Measurements from ENCODE around the gene ACVRL1. TPM values are rescaled to one million over a fixed set of nuclear protein-coding genes. Genes with fewer than 3 reads are reported as not detected.

Gene ACVRL1
- total RNA-seq (47.9 TPM), polyA plus RNA-seq (71.7 TPM)

- 6% methylated on average over 74 of the region's 74 CpGs for WGBS
- Histone ChIP-seq H3K4me1 (ENCODE audit: insufficient read depth) (no peaks in the 10 kb centered on the region), H3K4me3 (ENCODE audit: low read depth, low read length) (peak within 1 kb of the TSS; percentile 63), H3K27ac (ENCODE audit: low read depth) (peak within 1 kb of the TSS; percentile 87), H3K36me3 (ENCODE audit: insufficient read depth) (no peaks in the 10 kb centered on the region)
- no peak for DNase-seq (ENCODE audit: extremely low spot score)
Measured at GRCh38 chr12:51907083-51907855, at the start of gene ACVRL1. Gene ACVRL1 (plus strand): TSS chr12:51907504. CDS start chr12:51912475, 4,971 bp downstream.

GRCh38 chr12:51860986-51861385 lies 46.3 kb upstream of the ACVRL1 start:
- Histone ChIP-seq H3K4me3 (ENCODE audit: low read depth, low read length) (no peak overlapping the region), H3K4me1 (ENCODE audit: insufficient read depth) (no peaks in the 10 kb centered on the region), H3K27ac (ENCODE audit: low read depth) (no peak overlapping the region), H3K36me3 (ENCODE audit: insufficient read depth) (no peaks in the 10 kb centered on the region)
- WGBS, result 89% methylated on average over 3 of the region's 3 CpGs
- no peak for DNase-seq (ENCODE audit: extremely low spot score)

GRCh38 chr12:51862947-51863346 lies 44.4 kb upstream of the ACVRL1 start:
- no peaks in the 10 kb centered on the region for H3K4me1 ChIP-seq (ENCODE audit: insufficient read depth)
- no peak overlapping the region for H3K27ac ChIP-seq (ENCODE audit: low read depth)
- WGBS, result 89% methylated on average over 4 of the region's 4 CpGs
- H3K4me3 ChIP-seq (ENCODE audit: low read depth, low read length), result no peak overlapping the region
- no peaks in the 10 kb centered on the region for H3K36me3 ChIP-seq (ENCODE audit: insufficient read depth)
- no peak for DNase-seq (ENCODE audit: extremely low spot score)

- H3K36me3 ChIP-seq (ENCODE audit: insufficient read depth), result no peaks in the 10 kb centered on the region
- H3K4me3 ChIP-seq (ENCODE audit: low read depth, low read length), result no peak overlapping the region
Measured at GRCh38 chr12:51863363-51863932, 43.9 kb upstream of the ACVRL1 start.

GRCh38 chr12:51863933-51864832 lies 43.1 kb upstream of the ACVRL1 start:
- H3K27ac ChIP-seq (ENCODE audit: low read depth), result no peak overlapping the region
- 11% methylated on average over 53 of the region's 53 CpGs for WGBS
- H3K4me1 ChIP-seq (ENCODE audit: insufficient read depth), result no peaks in the 10 kb centered on the region
- H3K4me3 ChIP-seq (ENCODE audit: low read depth, low read length), result peak overlapping the region; percentile 26
- DNase-seq (ENCODE audit: extremely low spot score), result no peak
- no peaks in the 10 kb centered on the region for H3K36me3 ChIP-seq (ENCODE audit: insufficient read depth)

More at GRCh38 chr12:51863363-51863932, 43.9 kb upstream of the ACVRL1 start:
- Histone ChIP-seq H3K4me1 (ENCODE audit: insufficient read depth) (no peaks in the 10 kb centered on the region), H3K27ac (ENCODE audit: low read depth) (no peak overlapping the region)
- 50% methylated on average over 17 of the region's 17 CpGs for WGBS
- no peak for DNase-seq (ENCODE audit: extremely low spot score)

GRCh38 chr12:51864833-51865670 lies 42.3 kb upstream of the ACVRL1 start:
- DNase-seq (ENCODE audit: extremely low spot score), result no peak
- no peak overlapping the region for H3K4me3 ChIP-seq (ENCODE audit: low read depth, low read length)
- H3K36me3 ChIP-seq (ENCODE audit: insufficient read depth), result no peaks in the 10 kb centered on the region
- no peak overlapping the region for H3K27ac ChIP-seq (ENCODE audit: low read depth)
- H3K4me1 ChIP-seq (ENCODE audit: insufficient read depth), result no peaks in the 10 kb centered on the region
- 62% methylated on average over 12 of the region's 12 CpGs for WGBS

GRCh38 chr12:51865757-51866270 lies 41.5 kb upstream of the ACVRL1 start:
- Histone ChIP-seq H3K27ac (ENCODE audit: low read depth) (no peak overlapping the region), H3K36me3 (ENCODE audit: insufficient read depth) (no peaks in the 10 kb centered on the region), H3K4me1 (ENCODE audit: insufficient read depth) (no peaks in the 10 kb centered on the region), H3K4me3 (ENCODE audit: low read depth, low read length) (no peak overlapping the region)
- WGBS, result 86% methylated on average over 7 of the region's 7 CpGs
- no peak for DNase-seq (ENCODE audit: extremely low spot score)

- Histone ChIP-seq H3K4me3 (ENCODE audit: low read depth, low read length) (no peak overlapping the region), H3K4me1 (ENCODE audit: insufficient read depth) (no peaks in the 10 kb centered on the region), H3K27ac (ENCODE audit: low read depth) (no peak overlapping the region), H3K36me3 (ENCODE audit: insufficient read depth) (no peaks in the 10 kb centered on the region)
- WGBS, result 95% methylated on average over 4 of the region's 4 CpGs
- no peak for DNase-seq (ENCODE audit: extremely low spot score)
Measured at GRCh38 chr12:51866324-51866723, 41.0 kb upstream of the ACVRL1 start.

GRCh38 chr12:51866762-51867161 lies 40.5 kb upstream of the ACVRL1 start:
- no peak for DNase-seq (ENCODE audit: extremely low spot score)
- Histone ChIP-seq H3K27ac (ENCODE audit: low read depth) (no peak overlapping the region), H3K4me3 (ENCODE audit: low read depth, low read length) (no peak overlapping the region), H3K4me1 (ENCODE audit: insufficient read depth) (no peaks in the 10 kb centered on the region), H3K36me3 (ENCODE audit: insufficient read depth) (no peaks in the 10 kb centered on the region)
- WGBS, result 96% methylated on average over 8 of the region's 8 CpGs

- no peak for DNase-seq (ENCODE audit: extremely low spot score)
Measured at GRCh38 chr12:51867371-51867770, 39.9 kb upstream of the ACVRL1 start.

GRCh38 chr12:51867796-51868428 lies 39.4 kb upstream of the ACVRL1 start:
- Histone ChIP-seq H3K36me3 (ENCODE audit: insufficient read depth) (no peaks in the 10 kb centered on the region), H3K4me1 (ENCODE audit: insufficient read depth) (no peaks in the 10 kb centered on the region), H3K4me3 (ENCODE audit: low read depth, low read length) (no peak overlapping the region), H3K27ac (ENCODE audit: low read depth) (no peak overlapping the region)
- 94% methylated on average over 12 of the region's 12 CpGs for WGBS
- no peak for DNase-seq (ENCODE audit: extremely low spot score)

More at GRCh38 chr12:51867371-51867770, 39.9 kb upstream of the ACVRL1 start:
- Histone ChIP-seq H3K4me3 (ENCODE audit: low read depth, low read length) (no peak overlapping the region), H3K4me1 (ENCODE audit: insufficient read depth) (no peaks in the 10 kb centered on the region), H3K36me3 (ENCODE audit: insufficient read depth) (no peaks in the 10 kb centered on the region), H3K27ac (ENCODE audit: low read depth) (no peak overlapping the region)

GRCh38 chr12:51868821-51869495 lies 38.3 kb upstream of the ACVRL1 start:
- WGBS, result 5% methylated on average over 67 of the region's 67 CpGs
- H3K4me3 ChIP-seq (ENCODE audit: low read depth, low read length), result peak overlapping the region; percentile 21
- H3K4me1 ChIP-seq (ENCODE audit: insufficient read depth), result no peaks in the 10 kb centered on the region
- H3K27ac ChIP-seq (ENCODE audit: low read depth), result no peak overlapping the region
- no peaks in the 10 kb centered on the region for H3K36me3 ChIP-seq (ENCODE audit: insufficient read depth)
- DNase-seq (ENCODE audit: extremely low spot score), result no peak
